GM12892 (cell line): ENCODE results near the gene PTPRN2.
"Not testable (repeated sequence)": the region's sequence is repeated elsewhere in the genome, so short reads cannot be mapped to it uniquely, and the experiment has no call there.

Experiments
- DNase-seq: peaks from one replicate; pipeline ENCODE4 v3.0.0; 2011; ENCODE audit not compliant: insufficient read length
- FAIRE-seq: peaks from 2 replicates; lab custom pipeline; 2011; peaks lifted over from hg19 to GRCh38; lab: Jason Lieb, UNC
- POLR2A ChIP-seq: IDR thresholded peaks from 2 replicates; pipeline ENCODE4 v1.6.1; 2011; ENCODE audit warnings: low read depth, low read length, control low read depth
- POLR2AphosphoS5 ChIP-seq: IDR thresholded peaks from 2 replicates; pipeline ENCODE4 v1.6.1; 2011; ENCODE audit warnings: low read depth, low read length, control low read depth
- TAF1 ChIP-seq: IDR thresholded peaks from 2 replicates; pipeline ENCODE4 v1.6.1; 2011; ENCODE audit warnings: low read depth, mild to moderate bottlenecking, control low read depth, low read length, borderline replicate concordance

Gene PTPRN2

DNA sequence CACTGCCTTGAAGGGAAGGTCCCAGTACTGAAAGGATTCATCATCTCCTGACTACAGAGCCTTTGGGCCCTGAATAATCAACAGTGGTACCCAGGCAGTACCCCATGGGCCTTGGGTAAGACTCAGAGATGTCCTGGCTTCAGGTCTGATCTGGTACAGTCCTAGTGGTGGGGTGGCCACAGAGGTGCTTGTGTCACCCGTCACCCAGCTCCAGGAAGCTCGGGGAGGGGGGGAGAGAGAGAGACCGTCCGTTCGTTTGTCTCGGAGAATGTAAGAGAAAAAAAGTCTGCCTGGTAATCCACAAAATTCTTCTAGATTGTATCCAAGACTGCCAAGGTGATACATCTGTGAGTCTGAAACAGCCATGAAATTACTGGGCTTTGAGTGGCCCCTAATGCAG is 381.3 kb downstream of the PTPRN2 start:
- DNase-seq (no peak), FAIRE-seq (no peak)
- no peak for TF ChIP-seq POLR2A
- no peak for TF ChIP-seq POLR2AphosphoS5
- TF ChIP-seq TAF1 = no peak

- TF ChIP-seq POLR2A (no peak), TAF1 (no peak), POLR2AphosphoS5 (no peak)
- FAIRE-seq (no peak), DNase-seq (no peak)
Measured at GRCh38 chr7:158204453-158204852, 383.2 kb downstream of the PTPRN2 start.

DNA sequence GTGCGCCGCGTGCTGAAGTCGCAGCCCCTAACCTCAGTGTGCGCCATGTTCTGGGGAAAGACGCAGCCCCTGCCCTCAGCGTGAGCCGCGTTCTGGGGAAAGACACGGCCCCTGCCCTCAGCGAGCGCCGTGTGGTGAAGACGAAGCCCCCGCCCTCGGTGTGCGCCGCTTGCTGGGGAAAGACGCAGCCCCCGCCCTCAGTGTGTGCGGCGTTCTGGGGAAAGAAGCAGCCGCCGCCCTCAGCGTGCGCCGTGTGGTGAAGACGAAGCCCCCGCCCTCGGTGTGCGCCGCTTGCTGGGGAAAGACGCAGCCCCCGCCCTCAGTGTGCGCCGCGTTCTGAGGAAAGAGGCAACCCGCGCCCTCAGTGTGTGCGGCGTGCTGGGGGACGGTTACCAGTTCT is 383.7 kb downstream of the PTPRN2 start:
- not testable (repeated sequence) for DNase-seq

GRCh38 chr7:158194365-158194900 is 393.2 kb downstream of the PTPRN2 start:
- DNase-seq (no peak), FAIRE-seq (no peak)
- TF ChIP-seq POLR2A (no peak), POLR2AphosphoS5 (no peak)

More for the DNA sequence above, 383.7 kb downstream of the PTPRN2 start:
- not testable (repeated sequence) for FAIRE-seq

DNA sequence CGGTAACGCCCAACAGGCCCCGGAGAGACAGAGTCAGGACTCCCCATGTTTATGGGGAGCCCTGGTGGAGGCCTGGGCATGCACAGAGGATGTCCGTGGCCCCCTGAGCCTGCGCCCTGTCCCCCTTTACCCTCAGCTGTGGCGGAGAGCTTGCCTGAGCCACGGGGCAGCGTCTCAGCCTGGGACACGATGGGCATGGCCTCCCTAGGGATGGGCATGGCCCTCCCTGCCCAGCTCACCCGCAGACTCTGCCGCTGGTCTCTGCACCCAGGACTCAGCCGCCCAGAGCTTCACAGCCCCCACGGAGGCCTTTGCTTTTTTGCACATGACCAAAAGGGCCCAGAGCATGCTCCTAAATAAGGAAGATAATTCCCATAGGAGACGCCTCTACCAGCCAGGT is 394.2 kb downstream of the PTPRN2 start:
- no peak for TF ChIP-seq POLR2AphosphoS5
- TF ChIP-seq POLR2A = no peak
- no peak for TF ChIP-seq TAF1
- FAIRE-seq (no peak), DNase-seq (no peak)

DNA sequence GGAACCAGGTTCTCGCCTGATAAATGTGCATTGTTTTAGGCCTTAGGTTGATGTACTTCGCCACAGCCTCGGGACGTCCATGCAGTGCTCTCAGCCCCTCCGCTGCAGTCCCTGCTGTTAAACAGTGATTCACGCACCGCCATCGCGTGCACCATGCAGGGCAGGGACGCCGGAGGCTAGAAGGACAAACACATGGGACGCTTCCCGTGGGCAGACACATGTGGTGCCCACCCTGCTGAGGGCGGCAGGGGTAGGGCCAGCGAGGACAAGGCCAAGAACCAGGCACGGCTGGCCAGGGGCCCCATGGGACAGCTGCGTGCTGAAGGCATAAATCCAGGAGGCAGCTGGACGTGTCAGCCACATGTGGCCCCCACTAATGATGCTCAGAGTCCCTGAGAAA is 394.7 kb downstream of the PTPRN2 start:
- TF ChIP-seq POLR2AphosphoS5 (no peak), TAF1 (no peak), POLR2A (no peak)
- DNase-seq (no peak), FAIRE-seq (no peak)

- no peak for FAIRE-seq
- TF ChIP-seq TAF1 (no peak), POLR2A (no peak), POLR2AphosphoS5 (no peak)
- no peak for DNase-seq
Measured at GRCh38 chr7:158192184-158192835, 395.3 kb downstream of the PTPRN2 start.

DNA sequence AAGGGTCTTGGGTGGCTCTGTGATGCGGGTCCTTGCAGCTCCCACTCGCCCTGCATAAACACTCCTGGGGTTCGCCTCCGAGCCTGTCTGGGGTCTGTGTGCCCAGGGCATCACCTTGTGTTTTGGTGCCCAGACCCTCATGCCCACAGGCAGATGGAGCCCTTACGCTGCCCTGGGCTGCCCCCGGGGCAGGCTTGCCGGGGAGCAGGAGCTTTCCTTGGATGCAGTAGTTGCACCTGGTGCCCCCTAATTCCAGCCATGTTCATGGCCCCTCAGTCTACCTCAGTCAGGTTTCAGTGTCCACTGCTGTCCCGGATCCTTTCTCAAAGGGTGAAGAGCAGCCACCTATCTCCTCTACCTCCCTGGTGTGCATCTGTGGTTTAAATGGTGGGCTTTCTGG is 396.0 kb downstream of the PTPRN2 start:
- DNase-seq (no peak), FAIRE-seq (no peak)
- no peak for TF ChIP-seq POLR2A
- TF ChIP-seq POLR2AphosphoS5 = no peak
- TF ChIP-seq TAF1 = no peak

DNA sequence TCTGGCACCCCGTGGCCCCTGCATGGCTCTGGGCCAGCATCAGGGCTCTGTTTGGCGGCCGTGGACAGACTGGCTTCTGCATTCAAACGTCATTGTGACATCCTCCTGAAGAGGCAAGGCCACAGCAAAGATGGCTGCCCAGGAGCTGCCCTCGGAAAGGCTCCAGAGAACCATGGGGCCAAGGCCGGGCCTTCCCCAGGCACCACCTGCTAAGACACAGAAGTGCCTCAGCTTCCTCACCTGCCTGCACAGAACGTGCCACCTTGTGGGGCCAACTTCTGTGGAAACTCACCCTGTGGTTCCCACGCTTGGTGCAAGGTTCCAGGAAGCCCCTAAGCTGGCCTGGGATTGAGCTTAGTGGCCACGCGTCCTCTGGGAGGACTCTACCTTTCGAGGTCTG is 396.9 kb downstream of the PTPRN2 start:
- FAIRE-seq (no peak), DNase-seq (no peak)
- TF ChIP-seq TAF1 (no peak), POLR2A (no peak), POLR2AphosphoS5 (no peak)

- TF ChIP-seq POLR2AphosphoS5 (no peak), TAF1 (no peak), POLR2A (no peak)
- FAIRE-seq (no peak), DNase-seq (no peak)
Measured at GRCh38 chr7:158188676-158189075, 398.9 kb downstream of the PTPRN2 start.

DNA sequence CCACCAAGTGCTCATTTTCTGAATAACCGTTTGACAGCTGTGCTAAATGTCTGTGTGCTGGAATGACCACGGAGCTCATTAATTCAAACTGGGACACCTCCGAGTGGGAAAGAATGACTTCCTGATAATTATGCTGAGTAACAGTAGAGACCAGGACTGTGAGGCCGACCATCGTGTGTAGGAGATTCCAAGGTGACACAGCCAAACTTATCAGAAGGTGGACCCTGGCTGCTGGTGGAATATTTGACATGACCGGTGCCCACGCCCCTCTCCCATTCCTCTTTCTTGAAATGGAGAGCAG is 400.0 kb downstream of the PTPRN2 start:
- DNase-seq = no peak
- FAIRE-seq = no peak
- TF ChIP-seq POLR2A = no peak
- no peak for TF ChIP-seq TAF1
- TF ChIP-seq POLR2AphosphoS5 = no peak

DNA sequence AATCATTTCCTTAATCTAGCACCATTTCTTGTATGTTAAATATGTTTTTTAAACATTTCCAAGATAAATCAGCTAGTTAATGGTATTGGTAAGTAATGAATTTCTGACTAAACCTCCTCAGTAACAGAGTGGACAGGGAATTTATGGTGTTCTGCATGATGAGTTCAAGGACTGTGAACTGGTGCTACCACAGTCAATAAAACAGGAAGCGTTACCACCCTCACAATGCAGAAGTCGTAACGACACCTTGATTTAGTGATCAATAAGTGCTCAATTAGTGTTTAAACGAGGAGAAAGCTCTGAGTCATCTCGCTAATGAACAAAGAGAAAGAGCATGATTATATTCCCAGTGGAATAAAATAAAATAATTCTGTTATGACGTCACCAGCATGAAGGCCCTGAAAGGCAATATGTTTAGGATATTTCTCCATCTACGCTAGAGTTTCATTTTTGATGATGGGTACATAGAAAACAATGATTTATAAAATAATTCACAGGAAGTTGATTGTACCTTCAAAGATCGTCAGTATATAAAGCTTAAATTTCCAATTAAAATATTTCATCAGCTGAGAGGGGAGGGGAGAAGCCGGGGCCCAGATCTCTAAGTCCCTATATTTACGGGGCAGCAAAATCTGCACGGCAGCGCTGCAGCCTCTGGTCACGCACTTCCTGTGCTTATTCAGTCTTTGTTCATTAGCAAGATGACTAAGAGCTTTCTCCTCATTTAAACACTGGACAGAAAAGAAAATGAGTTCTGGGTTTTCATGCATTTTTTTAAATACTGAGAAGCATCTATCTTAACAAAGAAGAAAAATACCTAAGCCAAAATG is 400.5 kb downstream of the PTPRN2 start:
- TF ChIP-seq POLR2AphosphoS5 = no peak
- no peak for TF ChIP-seq TAF1
- TF ChIP-seq POLR2A = no peak
- DNase-seq (no peak), FAIRE-seq (no peak)

GRCh38 chr7:158186406-158186805 is 401.2 kb downstream of the PTPRN2 start:
- no peak for TF ChIP-seq TAF1
- TF ChIP-seq POLR2AphosphoS5 = no peak
- TF ChIP-seq POLR2A = no peak
- FAIRE-seq (no peak), DNase-seq (no peak)
